ACHN (cell line): ENCODE measurements around the gene CBLL2.

Source experiments
- DNase-seq: peaks from one replicate; pipeline ENCODE4 v3.0.0-alpha.2; 2015
- in situ Hi-C: cut with HindIII; loops from 2 replicates; pipeline ENCODE4 v1.10.0; 2017; ENCODE audit warnings: low sequenced_read_pairs, low pct_ligation_motif_present, low pct_unique_long_range_greater_than_20kb

CBLL2 gene

DNA sequence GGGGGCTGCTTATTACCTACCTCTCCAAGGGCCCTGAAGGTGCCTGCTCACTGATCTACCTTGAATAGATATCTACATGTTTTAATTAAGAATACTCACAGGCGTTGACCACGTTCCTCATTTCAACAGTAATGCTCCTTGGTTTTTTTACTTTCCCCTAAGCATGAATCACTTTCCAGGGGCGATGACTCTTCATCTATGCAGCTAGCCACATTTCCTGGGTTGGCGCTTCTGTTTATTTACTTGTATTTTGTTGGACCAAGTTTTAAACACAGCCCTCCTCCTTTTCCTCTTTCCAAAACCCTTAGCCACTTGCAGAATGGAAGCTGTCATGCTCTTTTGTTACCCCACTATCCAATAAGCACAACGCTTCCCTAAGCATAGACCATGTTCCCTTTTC, 50.8 kb downstream of the CBLL2 start:
- in situ Hi-C loops: no loop called here
- DNase-seq: peak; percentile 13
